Prostate gland (tissue), 2 donors: ENCODE measurements around the gene SLC22A16.

Source experiments
- CTCF ChIP-seq, 4 experiments: fragments of 200-600 bp in 2 of 4; fragments of 450-650 bp in 2 of 4; sonication (generic) in 2 of 4; IDR thresholded peaks; 1 replicate in 3 of 4; 2 replicates in 1 of 4; pipeline ENCODE4 v1.5.1; 2016 to 2019; ENCODE audit warnings: antibody characterized with exemption in 4 of 4, mild to moderate bottlenecking in 2 of 4, moderate library complexity in 2 of 4
- POLR2A ChIP-seq: fragments of 450-650 bp; IDR thresholded peaks from one replicate; pipeline ENCODE4 v1.6.1; 2016; ENCODE audit warnings: antibody characterized with exemption, mild to moderate bottlenecking
- POLR2AphosphoS5 ChIP-seq: sonication (generic); formaldehyde crosslinking; IDR thresholded peaks from one replicate; pipeline ENCODE4 v1.6.1; 2017; ENCODE audit warnings: antibody characterized with exemption

GRCh38 chr6:110481081-110481480 is 4.7 kb upstream of the SLC22A16 start:
- TF ChIP-seq CTCF (IDR thresholded peaks at IDR 0.05) (no peak), POLR2A (no peak), POLR2AphosphoS5 (no peak)
